Psoas muscle (tissue), 8 donors: ENCODE data around the gene PEX11G. TPM values are rescaled to one million over a fixed set of nuclear protein-coding genes. Genes with fewer than 3 reads are reported as not detected.

ENCODE experiments used
- ATAC-seq, 4 donors: fragments of 200-7000 bp; cut with Tn5 transposase; one replicate each; pipeline ENCODE4 v1.9.1; 2020; ENCODE audit warnings: moderate library complexity in 3 of 4, mild to moderate bottlenecking in 2 of 4
- DNase-seq, 2 donors: peaks; one replicate each; pipeline ENCODE4 v3.0.0-alpha.2; 2020
- H3K27ac ChIP-seq: fragments of 200-600 bp; one replicate; pipeline ENCODE4 v1.8.0; 2022
- H3K27me3 ChIP-seq, 3 donors: fragments of 200-600 bp in 1 of 3; one replicate each; pipeline versions ENCODE4 v1.6.1 to v1.8.0; 2013 to 2022; ENCODE audit warnings: low read length in 2 of 3, mild to moderate bottlenecking in 2 of 3, moderate library complexity in 1 of 3; ENCODE audit not compliant: insufficient read depth in 3 of 3
- H3K36me3 ChIP-seq, 2 donors: fragments of 200-600 bp in 1 of 2; one replicate each; pipeline versions ENCODE4 v1.6.1 to v1.8.0; 2013 to 2022; ENCODE audit warnings: low read depth in 1 of 2, mild to moderate bottlenecking in 1 of 2, moderate library complexity in 1 of 2; ENCODE audit not compliant: insufficient read depth in 1 of 2
- H3K4me1 ChIP-seq: fragments of 200-600 bp; one replicate; pipeline ENCODE4 v1.8.0; 2022
- H3K4me3 ChIP-seq: fragments of 200-600 bp; one replicate; pipeline ENCODE4 v1.8.0; 2022; ENCODE audit warnings: mild to moderate bottlenecking
- H3K9me3 ChIP-seq: fragments of 200-600 bp; one replicate; pipeline ENCODE4 v1.8.0; 2022
- WGBS, 3 donors: extraction: QIAGEN DNeasy Blood & Tissue Kit; methylation state at CpG; one replicate each; pipeline versions ENCODE4 v1.1.6 to v1.1.7; 2013; 5-methylcytosine and 5-hydroxymethylcytosine counted together
- intact Hi-C, 2 donors: fragments of 100-400 bp; cut with DNase I; formaldehyde crosslinking; loops; one replicate each; pipeline versions ENCODE4 v1.11.0 to v1.14.2; 2022
- polyA plus RNA-seq, 3 donors: library from polyadenylated mRNA; stranded (reverse); fragments of 200-250 nt; gene quantifications; one replicate each; pipeline ENCODE4 v1.2.3, GENCODE V29; 2013
- total RNA-seq, 4 donors: library from RNA; stranded (reverse); fragmentation: NEBNext Ultra II Directional in 2 of 4; extraction: Animal tissue kit (Norgen Biotek cat#: 25700) in 2 of 4; gene quantifications; one replicate each; pipeline versions ENCODE4 v1.2.1 to v1.2.4, GENCODE V29; 2021 to 2023
- TF ChIP-seq, protein P1 (sequence below): fragments of 200-600 bp; IDR thresholded peaks from one replicate; pipeline ENCODE4 v1.8.0; 2022; ENCODE audit warnings: antibody characterized with exemption
- donor health status: healthy with polysubstance abuse.
- donor health status: DM: no; HTN: no; CAD: no; lungs with moderate emphysema.
- donor health status: Bipolar disorder and iron deficiency.
- donor health status: healthy.
- donor health status: DM: yes; HTN: yes; CAD: no.
- donor health status: DM: no; HTN: no; CAD: no.
- donor health status: DM: no; HTN: no; CAD: no.
- donor health status: DM: yes; HTN: yes; CAD: no.

The PEX11G gene
- total and polyA plus RNA-seq, 7 donors, result 1.0 to 1.4 (median 1.1) TPM

DNA sequence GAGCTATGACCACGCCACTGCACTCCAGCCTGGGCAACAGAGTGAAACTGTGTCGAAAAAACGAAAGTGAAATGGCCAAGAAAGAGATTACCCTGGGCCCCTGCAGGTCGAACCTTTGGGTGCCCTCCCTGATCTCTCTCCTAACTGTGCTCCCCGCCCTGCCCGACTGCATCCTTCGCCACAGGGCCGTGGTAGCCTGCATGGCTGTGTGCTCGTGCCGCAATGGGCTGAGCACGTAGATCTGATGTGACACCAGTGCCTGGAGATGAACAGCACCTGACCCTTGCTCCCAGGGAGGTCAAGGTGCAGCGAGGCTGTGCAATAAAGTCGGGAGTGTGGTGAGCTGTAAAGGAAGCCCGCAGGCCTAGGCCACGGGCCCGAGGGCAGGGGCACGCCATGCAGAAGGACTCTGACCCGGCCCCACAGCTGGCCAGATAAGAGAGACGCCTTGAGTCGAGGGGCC lies 60.2 kb downstream of the PEX11G start:
- intact Hi-C loops, result no loop called here
- TF ChIP-seq, protein P1, sequence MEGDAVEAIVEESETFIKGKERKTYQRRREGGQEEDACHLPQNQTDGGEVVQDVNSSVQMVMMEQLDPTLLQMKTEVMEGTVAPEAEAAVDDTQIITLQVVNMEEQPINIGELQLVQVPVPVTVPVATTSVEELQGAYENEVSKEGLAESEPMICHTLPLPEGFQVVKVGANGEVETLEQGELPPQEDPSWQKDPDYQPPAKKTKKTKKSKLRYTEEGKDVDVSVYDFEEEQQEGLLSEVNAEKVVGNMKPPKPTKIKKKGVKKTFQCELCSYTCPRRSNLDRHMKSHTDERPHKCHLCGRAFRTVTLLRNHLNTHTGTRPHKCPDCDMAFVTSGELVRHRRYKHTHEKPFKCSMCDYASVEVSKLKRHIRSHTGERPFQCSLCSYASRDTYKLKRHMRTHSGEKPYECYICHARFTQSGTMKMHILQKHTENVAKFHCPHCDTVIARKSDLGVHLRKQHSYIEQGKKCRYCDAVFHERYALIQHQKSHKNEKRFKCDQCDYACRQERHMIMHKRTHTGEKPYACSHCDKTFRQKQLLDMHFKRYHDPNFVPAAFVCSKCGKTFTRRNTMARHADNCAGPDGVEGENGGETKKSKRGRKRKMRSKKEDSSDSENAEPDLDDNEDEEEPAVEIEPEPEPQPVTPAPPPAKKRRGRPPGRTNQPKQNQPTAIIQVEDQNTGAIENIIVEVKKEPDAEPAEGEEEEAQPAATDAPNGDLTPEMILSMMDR, result no peak
- ATAC-seq, result peak in 1 of 4 donors; percentile 19
- H3K27ac ChIP-seq, result no peak overlapping the region
- H3K27me3 ChIP-seq, result no peaks in the 10 kb centered on the region
- H3K36me3 ChIP-seq, result no peaks in the 10 kb centered on the region
- WGBS, 3 donors, result 90 to 95% (median 92%) methylated on average over 20 of the region's 20 CpGs
- H3K4me3 ChIP-seq, result no peak overlapping the region
- no peak for DNase-seq
- no peaks in the 10 kb centered on the region for H3K9me3 ChIP-seq
- peaks cover 3% of the 10 kb centered on the region for H3K4me1 ChIP-seq

DNA sequence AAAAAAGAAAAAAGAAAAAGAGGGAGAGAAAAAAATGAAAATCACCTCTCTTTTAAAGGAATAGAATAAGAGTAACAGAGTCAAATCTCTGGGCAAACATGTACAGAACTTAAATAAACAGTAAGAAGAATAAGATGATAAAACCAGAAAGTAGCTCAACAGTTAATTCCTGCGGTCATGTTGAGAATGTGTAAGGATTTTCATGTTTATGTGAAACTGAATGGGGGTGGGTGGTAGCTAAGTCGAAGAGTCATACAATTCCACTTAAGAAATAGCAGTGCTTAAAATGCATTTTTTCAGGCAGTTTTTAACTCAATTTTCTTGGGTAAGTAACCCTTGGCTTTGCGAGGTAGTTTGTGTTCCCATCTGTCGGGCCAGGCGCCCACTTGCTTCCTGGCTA lies 60.9 kb downstream of the PEX11G start:
- H3K27ac ChIP-seq, result no peak overlapping the region
- ATAC-seq (no peak), DNase-seq (no peak)
- 76 to 81% (median 78%) methylated on average over 5 of the region's 5 CpGs for WGBS, 3 donors
- H3K4me3 ChIP-seq, result no peak overlapping the region
- no peaks in the 10 kb centered on the region for H3K36me3 ChIP-seq
- H3K27me3 ChIP-seq, result no peaks in the 10 kb centered on the region
- no peaks in the 10 kb centered on the region for H3K9me3 ChIP-seq
- no peaks in the 10 kb centered on the region for H3K4me1 ChIP-seq
- TF ChIP-seq, protein P1, result no peak
- intact Hi-C loops, result no loop called here

DNA sequence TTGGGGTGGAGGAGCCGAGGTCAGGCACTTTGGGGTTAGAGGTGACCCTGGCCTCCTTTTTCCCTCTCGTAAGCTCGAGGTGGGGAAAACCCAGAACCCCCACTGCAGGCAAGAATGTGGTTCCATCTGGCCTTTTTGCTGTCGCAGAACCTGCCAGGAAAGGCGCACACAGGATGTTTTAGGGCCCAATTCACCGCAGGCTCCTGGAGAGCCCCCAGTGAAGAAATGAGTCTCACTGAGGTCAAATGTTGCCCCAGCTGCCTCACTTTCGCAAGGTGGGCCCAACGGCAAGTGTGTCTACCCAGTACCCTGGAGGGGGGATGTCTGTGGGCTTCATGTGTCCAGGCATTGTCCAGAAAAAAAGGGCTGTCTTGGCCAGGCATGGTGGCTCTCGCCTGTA lies 61.8 kb downstream of the PEX11G start:
- no peak overlapping the region for H3K27ac ChIP-seq
- no peak for DNase-seq
- no peaks in the 10 kb centered on the region for H3K36me3 ChIP-seq
- ATAC-seq, result no peak
- no peaks in the 10 kb centered on the region for H3K4me1 ChIP-seq
- WGBS, 3 donors, result 82 to 91% (median 87%) methylated on average over 9 of the region's 9 CpGs
- intact Hi-C loops, result no loop called here
- no peaks in the 10 kb centered on the region for H3K27me3 ChIP-seq
- no peak overlapping the region for H3K4me3 ChIP-seq
- TF ChIP-seq, protein P1, result no peak
- no peaks in the 10 kb centered on the region for H3K9me3 ChIP-seq

Other genes with a start within 250 kb of the PEX11G start
- 10 to 100 TPM; 48.5 to 95.1 (median 66.3) TPM for gene INSR, start 194.6 kb downstream of the PEX11G start, total RNA-seq
- gene INSR, start 194.6 kb downstream of the PEX11G start, polyA plus RNA-seq, result 10 to 100 TPM in 2 of 3 donors, 1 to 10 TPM in 1; 3.7 to 13.7 (median 11.4) TPM
- gene ARHGEF18, start 140.1 kb downstream of the PEX11G start, total RNA-seq, result 1 to 10 TPM; 6.0 to 8.3 (median 6.9) TPM
- 10 to 100 TPM in 1 of 3 donors, 1 to 10 TPM in 2; 3.5 to 12.2 (median 5.3) TPM for gene ARHGEF18, start 140.1 kb downstream of the PEX11G start, polyA plus RNA-seq
- gene ZNF358, start 27.1 kb upstream of the PEX11G start, total RNA-seq, result 100 to 1,000 TPM in 1 of 4 donors, 10 to 100 TPM in 3; 80.4 to 109 (median 90.1) TPM
- gene ZNF358, start 27.1 kb upstream of the PEX11G start, polyA plus RNA-seq, result 100 to 1,000 TPM in 1 of 3 donors, 10 to 100 TPM in 2; 38.1 to 110 (median 88.9) TPM
- gene MCOLN1, start 33.6 kb upstream of the PEX11G start, total RNA-seq, result 10 to 100 TPM; 15.4 to 23.8 (median 17.0) TPM
- 10 to 100 TPM; 15.9 to 28.6 (median 20.2) TPM for gene MCOLN1, start 33.6 kb upstream of the PEX11G start, polyA plus RNA-seq
- 10 to 100 TPM; 53.3 to 72.8 (median 62.7) TPM for gene PNPLA6, start 46.7 kb upstream of the PEX11G start, total RNA-seq
- gene PNPLA6, start 46.7 kb upstream of the PEX11G start, polyA plus RNA-seq, result 10 to 100 TPM; 31.8 to 63.8 (median 34.6) TPM
- gene CAMSAP3, start 106.8 kb upstream of the PEX11G start, total RNA-seq, result under 1 TPM in 2 of 4 donors, not detected in 2; 0.14 to 0.15 TPM
- under 1 TPM in 2 of 3 donors, not detected in 1; 0.03 to 0.04 TPM for gene CAMSAP3, start 106.8 kb upstream of the PEX11G start, polyA plus RNA-seq
- 10 to 100 TPM; 19.2 to 36.3 (median 26.6) TPM for gene XAB2, start 140.5 kb upstream of the PEX11G start, total RNA-seq
- gene XAB2, start 140.5 kb upstream of the PEX11G start, polyA plus RNA-seq, result 10 to 100 TPM; 23.5 to 29.7 (median 24.1) TPM
- gene PET100, start 140.8 kb upstream of the PEX11G start, total RNA-seq, result 100 to 1,000 TPM in 2 of 4 donors, 10 to 100 TPM in 2; 88.9 to 112 (median 101) TPM
- 10 to 100 TPM; 49.6 to 93.1 (median 49.7) TPM for gene PET100, start 140.8 kb upstream of the PEX11G start, polyA plus RNA-seq
- not detected for gene PCP2, start 144.7 kb upstream of the PEX11G start, total RNA-seq
- under 1 TPM in 1 of 3 donors, not detected in 2; 0.20 TPM for gene PCP2, start 144.7 kb upstream of the PEX11G start, polyA plus RNA-seq
- gene STXBP2, start 148.1 kb upstream of the PEX11G start, total RNA-seq, result 1 to 10 TPM; 2.7 to 4.5 (median 3.6) TPM
- gene STXBP2, start 148.1 kb upstream of the PEX11G start, polyA plus RNA-seq, result 1 to 10 TPM in 2 of 3 donors, under 1 TPM in 1; 0.55 to 2.4 (median 1.7) TPM
- under 1 TPM in 2 of 4 donors, not detected in 2; 0.48 to 0.57 TPM for gene RETN, start 180.0 kb upstream of the PEX11G start, total RNA-seq
- 1 to 10 TPM in 2 of 3 donors, under 1 TPM in 1; 0.46 to 4.7 (median 2.1) TPM for gene RETN, start 180.0 kb upstream of the PEX11G start, polyA plus RNA-seq
- gene MCEMP1, start 188.1 kb upstream of the PEX11G start, total RNA-seq, result under 1 TPM; 0.18 to 0.54 (median 0.28) TPM
- gene MCEMP1, start 188.1 kb upstream of the PEX11G start, polyA plus RNA-seq, result under 1 TPM in 2 of 3 donors, not detected in 1; 0.21 to 0.35 TPM
- 100 to 1,000 TPM in 3 of 4 donors, 10 to 100 TPM in 1; 83.4 to 164 (median 104) TPM for gene TRAPPC5, start 191.8 kb upstream of the PEX11G start, total RNA-seq
- 100 to 1,000 TPM in 1 of 3 donors, 10 to 100 TPM in 2; 40.6 to 125 (median 66.8) TPM for gene TRAPPC5, start 191.8 kb upstream of the PEX11G start, polyA plus RNA-seq
- under 1 TPM in 2 of 4 donors, not detected in 2; 0.34 to 0.54 TPM for gene FCER2, start 213.1 kb upstream of the PEX11G start, total RNA-seq
- gene FCER2, start 213.1 kb upstream of the PEX11G start, polyA plus RNA-seq, result under 1 TPM in 2 of 3 donors, not detected in 1; 0.06 to 0.10 TPM
- under 1 TPM in 3 of 4 donors, not detected in 1; 0.38 to 0.69 (median 0.50) TPM for gene CLEC4G, start 243.1 kb upstream of the PEX11G start, total RNA-seq
- gene CLEC4G, start 243.1 kb upstream of the PEX11G start, polyA plus RNA-seq, result under 1 TPM in 2 of 3 donors, not detected in 1; 0.08 to 0.14 TPM